ENCODE measurements around the gene VWA3B.
"Not testable (repeated sequence)": the region's sequence is repeated elsewhere in the genome, so short reads cannot be mapped to it uniquely, and the experiment has no call there.

The VWA3B gene

DNA sequence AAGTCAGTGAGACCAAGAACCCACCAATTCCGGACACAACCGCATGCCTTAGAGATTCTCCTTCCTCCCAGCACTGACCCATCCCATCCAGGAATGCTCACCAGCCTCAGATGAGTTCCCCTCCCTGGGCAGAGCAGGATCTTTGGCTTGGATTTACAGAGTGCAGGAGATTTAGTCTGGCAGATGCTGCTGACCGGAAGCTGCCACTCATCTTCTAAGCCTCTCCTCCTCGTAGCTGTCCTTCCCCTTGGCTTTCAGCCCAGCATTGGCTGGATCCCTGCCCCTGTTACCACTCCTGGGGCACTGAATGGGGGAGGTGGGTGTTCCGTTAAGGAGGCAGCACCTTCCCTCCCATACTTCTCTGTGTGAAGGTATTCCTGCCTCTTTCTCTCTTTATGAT, 53.2 kb downstream of the VWA3B start:
- DNase-seq: no peak

DNA sequence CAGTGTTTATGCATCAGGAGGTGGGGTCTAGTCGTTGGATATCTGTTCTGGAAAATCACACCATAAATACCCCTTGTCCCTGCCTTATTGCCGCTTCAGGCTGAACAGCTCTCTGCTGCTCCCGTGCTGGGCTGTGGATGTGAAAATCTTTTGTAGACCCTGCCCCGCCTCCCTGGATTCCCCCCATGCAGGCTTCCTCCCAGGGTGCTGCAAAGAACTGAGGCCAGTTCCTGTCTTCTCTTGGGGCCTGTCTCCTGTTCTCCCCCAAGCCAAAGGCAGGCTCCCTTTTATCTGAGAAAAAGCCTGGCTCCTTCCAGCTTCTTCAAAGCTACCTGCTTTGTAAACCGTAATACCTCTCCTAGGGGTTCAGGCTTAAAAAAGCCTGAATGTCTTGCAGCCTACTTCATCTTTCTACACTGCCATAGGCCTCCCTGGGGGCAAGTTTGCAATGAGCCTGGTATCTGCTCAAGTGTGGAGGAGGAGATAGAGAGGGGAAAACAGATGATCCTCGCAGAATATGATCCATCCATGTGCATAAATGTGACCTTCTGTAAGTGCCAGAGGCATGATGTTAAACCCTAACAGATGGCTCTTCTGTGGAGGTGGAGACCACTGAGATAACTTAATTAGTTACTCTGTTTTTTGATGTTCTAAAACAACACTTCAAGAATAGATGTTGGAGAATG, 55.3 kb downstream of the VWA3B start:
- no peak for DNase-seq

DNA sequence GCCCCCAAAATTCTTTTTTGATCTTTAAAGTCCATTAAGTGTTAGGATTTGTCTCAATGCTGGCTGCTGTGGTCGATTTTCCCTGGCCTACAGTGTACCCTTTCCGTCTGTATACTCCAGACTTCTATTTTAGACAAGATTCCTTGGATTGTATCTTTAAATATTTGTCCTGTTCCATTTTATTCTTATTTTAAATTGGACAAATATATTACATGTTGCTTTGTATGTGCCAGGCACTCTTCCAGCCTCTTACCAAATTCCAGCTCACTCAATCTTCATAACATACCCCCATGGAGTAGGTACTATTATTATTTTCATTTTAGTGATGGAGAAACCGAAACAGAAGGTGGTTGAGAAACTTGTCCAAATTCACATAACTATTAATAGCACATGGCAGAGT, 58.1 kb downstream of the VWA3B start:
- DNase-seq: no peak

- DNase-seq: not testable (repeated sequence)
Observed at GRCh38 chr2:98147900-98148299, 60.9 kb downstream of the VWA3B start.

GRCh38 chr2:98148595-98149332, 61.8 kb downstream of the VWA3B start:
- DNase-seq: no peak

GRCh38 chr2:98149333-98149697, 62.3 kb downstream of the VWA3B start:
- DNase-seq: no peak

DNA sequence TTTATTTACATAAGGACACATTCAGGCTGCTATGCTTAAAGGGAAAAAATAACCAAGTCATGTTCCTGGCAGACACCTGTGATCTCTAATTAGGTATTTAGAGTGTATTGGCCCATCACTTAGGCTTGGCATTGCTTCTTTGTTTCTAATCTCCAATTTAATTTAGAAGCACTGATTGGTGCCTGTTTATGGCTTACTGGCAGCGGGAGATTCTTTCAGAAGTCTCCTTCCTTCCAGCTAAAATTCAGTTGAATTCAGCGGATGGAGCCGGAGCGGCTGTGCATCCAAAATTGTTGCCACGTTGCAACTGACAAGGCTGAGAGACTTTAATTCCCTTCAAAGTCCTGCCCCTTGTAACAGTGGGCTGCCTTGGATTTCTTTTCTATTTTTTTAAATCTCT, 66.5 kb downstream of the VWA3B start:
- no peak for DNase-seq

DNA sequence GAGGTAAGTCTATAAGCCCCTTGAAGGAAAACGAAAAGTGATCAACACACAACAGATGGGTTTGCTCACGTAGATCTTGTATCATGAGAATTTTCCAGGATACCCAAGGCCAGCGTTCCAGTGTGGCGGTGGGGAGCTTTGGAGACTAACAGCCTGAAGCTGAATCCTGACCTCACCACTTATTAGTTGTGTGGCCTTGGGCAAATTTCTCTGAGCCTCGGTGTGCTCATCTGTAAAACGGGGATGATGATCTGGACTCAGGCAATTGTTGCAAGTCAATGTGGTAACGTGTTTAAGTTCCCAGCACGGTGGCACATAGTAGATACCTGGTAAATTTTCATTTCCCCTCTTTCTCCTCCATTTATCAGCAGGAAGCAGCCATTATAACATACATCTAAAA, 68.3 kb downstream of the VWA3B start:
- no peak for DNase-seq

GRCh38 chr2:98155716-98156115, 68.7 kb downstream of the VWA3B start:
- DNase-seq: no peak

- DNase-seq: no peak
Observed at GRCh38 chr2:98156304-98156703, 69.3 kb downstream of the VWA3B start.

GRCh38 chr2:98157557-98157956, 70.6 kb downstream of the VWA3B start:
- DNase-seq: no peak

GRCh38 chr2:98158305-98158704, 71.3 kb downstream of the VWA3B start:
- no peak for DNase-seq

DNA sequence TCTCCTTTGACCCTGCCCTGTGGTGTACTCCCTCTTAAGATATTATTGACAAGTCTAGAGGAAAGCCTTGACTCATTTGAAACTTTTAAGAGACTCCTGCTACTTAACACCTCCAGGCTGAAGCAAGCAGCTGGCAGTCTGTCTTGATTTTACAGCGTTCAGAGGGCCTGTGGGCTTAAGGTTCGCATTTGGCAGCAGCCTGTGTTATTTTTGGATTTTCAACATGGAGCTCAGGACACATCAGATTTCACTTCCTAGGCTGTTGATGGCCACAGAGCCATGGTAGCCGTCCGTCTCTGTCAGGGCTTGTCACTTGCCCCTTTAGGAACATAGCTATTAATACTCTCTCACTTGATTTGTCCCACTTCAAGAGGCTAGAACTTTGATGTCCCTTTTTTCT, 73.6 kb downstream of the VWA3B start:
- DNase-seq: no peak

DNA sequence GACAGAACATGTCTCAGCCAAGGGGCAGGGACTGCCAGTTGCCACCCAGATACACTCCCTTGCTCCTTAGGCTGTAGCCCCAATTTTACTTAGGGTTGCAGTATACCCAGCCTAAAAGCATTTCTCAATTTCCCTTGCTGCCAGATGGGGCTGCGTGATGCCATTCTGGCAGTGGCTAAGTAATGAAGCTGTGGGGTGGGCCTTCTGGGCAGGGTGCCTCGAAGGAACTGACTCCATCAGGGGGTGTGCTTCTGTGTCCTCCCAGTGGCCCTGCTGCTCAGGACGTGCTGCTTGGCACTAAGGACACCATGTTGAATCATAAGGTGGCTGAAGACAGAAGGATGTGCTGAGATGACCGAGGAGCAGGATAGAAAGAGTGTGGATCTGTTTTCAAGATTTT, 74.2 kb downstream of the VWA3B start:
- no peak for DNase-seq

GRCh38 chr2:98164256-98164655, 77.3 kb downstream of the VWA3B start:
- no peak for DNase-seq

DNA sequence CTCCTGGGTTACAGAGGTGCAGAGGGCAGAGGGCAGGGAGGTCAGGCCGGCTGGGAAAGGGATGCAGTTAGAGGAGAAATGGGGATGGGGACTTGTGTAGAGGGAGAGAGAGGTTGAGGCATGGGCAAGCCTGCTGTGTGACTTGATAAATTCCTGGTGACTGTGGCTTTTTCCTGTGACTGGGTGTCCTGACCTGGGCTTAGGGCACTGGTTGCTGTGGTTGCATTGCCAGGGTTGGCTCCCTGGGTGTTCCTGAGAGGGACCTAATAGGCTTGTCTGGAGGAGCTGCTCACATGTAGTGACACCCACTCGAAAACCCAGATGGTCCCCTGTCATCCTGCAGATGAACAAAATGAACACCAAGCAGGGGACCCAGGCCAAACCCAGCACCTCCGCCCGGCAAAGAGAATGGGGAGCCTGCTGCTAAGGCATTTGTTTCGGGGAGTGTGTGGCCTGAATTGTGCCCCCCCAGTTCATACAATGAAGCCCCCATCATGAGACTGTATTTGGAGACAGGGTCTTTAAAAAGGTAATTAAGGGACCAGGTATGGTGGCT, 78.6 kb downstream of the VWA3B start:
- no peak for DNase-seq

- DNase-seq: no peak
Observed at GRCh38 chr2:98167916-98168315, 80.9 kb downstream of the VWA3B start.

DNA sequence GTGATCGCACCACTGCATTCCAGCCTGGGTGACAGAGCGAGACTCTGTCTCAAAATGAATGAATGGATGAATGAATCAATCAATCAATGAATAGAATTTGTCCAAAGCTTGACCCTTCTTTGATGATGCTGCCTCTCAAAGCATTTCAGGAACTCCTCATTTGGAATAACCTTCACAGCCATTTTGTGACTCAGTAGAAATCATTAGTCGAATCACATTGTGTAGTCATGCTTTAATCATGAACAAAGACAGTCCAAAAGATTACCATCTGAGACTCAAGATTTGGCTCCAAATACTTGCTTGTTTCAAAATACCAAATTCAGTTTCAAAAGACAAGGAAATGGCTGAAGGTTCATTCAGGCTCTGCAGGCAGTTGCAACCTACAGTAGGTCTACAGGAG, 83.1 kb downstream of the VWA3B start:
- no peak for DNase-seq

DNA sequence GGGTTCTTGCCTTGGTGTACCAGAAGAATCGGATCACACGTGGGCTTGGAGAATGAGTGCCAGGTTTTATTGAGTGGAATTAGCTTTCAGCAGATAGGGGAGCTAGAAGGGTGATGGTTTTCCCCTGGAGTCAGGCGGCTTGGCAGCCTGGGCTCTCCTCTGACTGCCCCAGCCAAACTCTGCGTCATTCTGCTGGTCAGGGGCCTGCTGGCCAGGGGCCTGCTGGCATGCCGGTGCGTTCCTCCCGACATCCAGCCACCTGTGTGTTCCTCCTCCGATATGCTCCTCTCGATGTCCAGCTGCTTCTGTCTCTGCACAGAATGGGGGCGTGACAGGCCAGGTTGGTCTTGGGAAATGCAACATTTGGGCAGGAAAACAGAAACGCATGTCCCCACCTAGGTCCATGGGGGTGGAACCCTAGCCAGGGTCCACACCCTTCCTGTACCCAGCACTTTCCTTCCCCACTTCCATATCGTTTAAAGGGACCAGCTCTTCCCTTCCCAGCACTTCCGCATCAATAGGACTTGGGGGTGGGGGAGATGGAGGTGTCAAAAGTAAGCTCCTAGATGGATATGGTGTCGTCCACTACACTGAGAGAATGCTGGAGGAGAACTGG, 85.3 kb downstream of the VWA3B start:
- DNase-seq: no peak

GRCh38 chr2:98172951-98173350, 86.0 kb downstream of the VWA3B start:
- no peak for DNase-seq

DNA sequence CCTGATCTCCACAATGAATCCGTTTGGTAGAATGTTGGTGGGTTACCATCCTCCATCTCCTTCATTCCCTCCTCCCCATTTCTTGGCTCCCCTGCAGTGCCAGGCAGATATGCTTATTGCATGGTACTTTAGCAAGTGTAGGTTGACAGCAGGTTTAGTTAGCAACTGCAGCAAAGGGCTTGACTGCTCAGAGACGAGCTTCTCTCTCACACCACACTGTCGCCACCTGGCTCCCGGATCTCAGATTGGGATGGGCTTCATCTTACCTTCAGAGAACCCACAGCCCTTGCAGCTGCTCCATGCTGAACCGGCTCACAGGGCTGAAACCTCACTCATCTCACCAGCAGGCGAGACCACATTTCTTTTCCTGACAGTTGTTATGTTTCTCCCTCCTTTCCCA, 88.8 kb downstream of the VWA3B start:
- DNase-seq: no peak

- no peak for DNase-seq
Observed at GRCh38 chr2:98177286-98177685, 90.3 kb downstream of the VWA3B start.

DNA sequence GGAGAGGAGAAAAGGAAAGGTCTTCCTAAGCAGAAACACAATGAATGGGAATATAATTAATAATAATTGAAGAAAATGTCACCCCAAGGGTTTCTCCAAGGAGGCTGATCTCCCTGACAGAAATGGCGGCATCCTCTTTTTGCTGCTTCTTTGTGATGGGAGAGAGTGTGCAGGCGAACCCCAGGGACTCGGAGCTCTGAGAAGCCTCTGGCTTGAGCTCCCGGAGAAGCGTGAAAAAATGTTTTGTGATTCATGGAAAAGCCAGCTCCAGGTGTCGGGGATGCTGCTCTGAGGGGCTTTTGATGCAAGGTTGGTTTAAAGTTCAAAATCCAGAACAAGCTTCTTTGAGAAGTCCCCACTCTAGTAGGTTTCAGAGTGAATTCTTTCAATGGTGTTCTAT, 91.0 kb downstream of the VWA3B start:
- no peak for DNase-seq

DNA sequence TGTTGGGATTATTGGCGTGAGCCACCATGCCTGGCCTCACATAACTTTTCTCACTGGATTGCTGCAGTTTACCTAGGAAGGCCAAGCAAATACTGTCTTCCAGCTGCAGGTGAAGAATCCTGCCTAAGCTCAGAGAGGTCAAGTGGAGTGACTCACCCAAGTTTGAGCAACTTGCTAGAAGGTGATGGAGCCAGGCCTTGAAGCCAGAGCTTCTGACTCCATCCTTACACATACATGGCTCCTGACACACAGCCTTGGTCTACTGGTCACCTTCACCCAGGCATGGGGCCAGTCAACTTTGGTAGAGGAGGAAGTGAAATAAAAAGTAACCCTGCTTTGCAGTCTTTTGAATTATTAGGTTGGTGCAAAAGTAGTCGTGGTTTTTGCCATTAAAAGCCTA, 93.5 kb downstream of the VWA3B start:
- no peak for DNase-seq

Data from NCI-H774 (cell line).